GM12873 (cell line): ENCODE measurements around the gene COL12A1.

ENCODE experiments used
- CTCF ChIP-seq: IDR thresholded peaks from 2 replicates; pipeline ENCODE4 v1.5.1; 2012; ENCODE audit warnings: low read depth, mild to moderate bottlenecking, moderate library complexity, low read length, control low read depth; ENCODE audit not compliant: insufficient read depth; ENCODE audit errors: missing control alignments

Gene COL12A1

GRCh38 chr6:75157336-75157735 is 48.5 kb downstream of the COL12A1 start:
- TF ChIP-seq CTCF: no peak

GRCh38 chr6:75156186-75156878 is 49.5 kb downstream of the COL12A1 start:
- no peak for TF ChIP-seq CTCF

GRCh38 chr6:75155631-75156030 is 50.2 kb downstream of the COL12A1 start:
- TF ChIP-seq CTCF: no peak

- no peak for TF ChIP-seq CTCF
These were observed 50.9 kb downstream of the COL12A1 start for GRCh38 chr6:75154973-75155372.

GRCh38 chr6:75150685-75151412 is 55.0 kb downstream of the COL12A1 start:
- no peak for TF ChIP-seq CTCF

- no peak for TF ChIP-seq CTCF
These were observed 56.2 kb downstream of the COL12A1 start for GRCh38 chr6:75149696-75150095.

- no peak for TF ChIP-seq CTCF
These were observed 56.6 kb downstream of the COL12A1 start for GRCh38 chr6:75149240-75149639.
